ENCODE data around the gene PRPF38A.

DNA sequence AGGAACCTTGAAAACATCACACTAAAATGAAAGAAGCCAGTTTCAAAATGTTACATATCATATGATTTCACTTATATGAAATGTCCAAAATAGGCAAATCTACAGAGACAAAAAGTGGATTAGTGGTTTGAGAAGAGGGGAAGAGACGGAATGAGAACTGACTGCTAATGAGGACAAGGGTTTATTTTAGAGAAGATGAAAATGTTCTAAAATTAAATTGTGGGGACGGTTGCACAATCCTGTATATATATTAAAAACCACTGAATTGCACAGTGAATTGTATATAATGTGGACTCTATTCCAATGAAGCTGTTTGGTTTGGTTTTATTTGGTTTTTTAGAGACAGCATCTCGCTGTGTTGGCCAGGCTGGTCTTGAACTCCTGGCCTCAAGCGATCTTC, 35.6 kb downstream of the PRPF38A start:
- TF ChIP-seq, protein P1, sequence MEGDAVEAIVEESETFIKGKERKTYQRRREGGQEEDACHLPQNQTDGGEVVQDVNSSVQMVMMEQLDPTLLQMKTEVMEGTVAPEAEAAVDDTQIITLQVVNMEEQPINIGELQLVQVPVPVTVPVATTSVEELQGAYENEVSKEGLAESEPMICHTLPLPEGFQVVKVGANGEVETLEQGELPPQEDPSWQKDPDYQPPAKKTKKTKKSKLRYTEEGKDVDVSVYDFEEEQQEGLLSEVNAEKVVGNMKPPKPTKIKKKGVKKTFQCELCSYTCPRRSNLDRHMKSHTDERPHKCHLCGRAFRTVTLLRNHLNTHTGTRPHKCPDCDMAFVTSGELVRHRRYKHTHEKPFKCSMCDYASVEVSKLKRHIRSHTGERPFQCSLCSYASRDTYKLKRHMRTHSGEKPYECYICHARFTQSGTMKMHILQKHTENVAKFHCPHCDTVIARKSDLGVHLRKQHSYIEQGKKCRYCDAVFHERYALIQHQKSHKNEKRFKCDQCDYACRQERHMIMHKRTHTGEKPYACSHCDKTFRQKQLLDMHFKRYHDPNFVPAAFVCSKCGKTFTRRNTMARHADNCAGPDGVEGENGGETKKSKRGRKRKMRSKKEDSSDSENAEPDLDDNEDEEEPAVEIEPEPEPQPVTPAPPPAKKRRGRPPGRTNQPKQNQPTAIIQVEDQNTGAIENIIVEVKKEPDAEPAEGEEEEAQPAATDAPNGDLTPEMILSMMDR (IDR thresholded peaks at IDR 0.05): no peak
- TF ChIP-seq POLR2AphosphoS5 (IDR thresholded peaks at IDR 0.05) (no peak), POLR2A (IDR thresholded peaks at IDR 0.05) (no peak)

Measured in upper lobe of left lung (tissue), 4 donors.